Activated CD8-positive, alpha-beta memory T cell treated with anti-CD3 and anti-CD28 coated beads for 1 hour (primary cell): ENCODE results near the gene SOX13.
"Not testable (repeated sequence)": the region's sequence is repeated elsewhere in the genome, so short reads cannot be mapped to it uniquely, and the experiment has no call there.

ENCODE experiments used
- DNase-seq, 2 donors: peaks; one replicate each; pipeline ENCODE4 v3.0.0-alpha.2; 2020; ENCODE audit warnings: low read depth in 1 of 2; ENCODE audit errors: extremely low read depth in 1 of 2

Gene SOX13

GRCh38 chr1:204072931-204073836, at the start of gene SOX13:
TSS of gene SOX13 (plus strand) at chr1:204073115. CDS start at chr1:204112916, 39,801 bp downstream.
- no peak for DNase-seq

GRCh38 chr1:204025917-204026707, 46.8 kb upstream of the SOX13 start:
- DNase-seq = no peak

- no peak for DNase-seq
Observed at GRCh38 chr1:204027446-204027845, 45.5 kb upstream of the SOX13 start.

- DNase-seq = no peak
Observed at GRCh38 chr1:204029016-204029415, 43.9 kb upstream of the SOX13 start.

GRCh38 chr1:204031098-204031710, 41.7 kb upstream of the SOX13 start:
- no peak for DNase-seq

GRCh38 chr1:204032642-204033235, 40.2 kb upstream of the SOX13 start:
- no peak for DNase-seq

- DNase-seq = no peak
Observed at GRCh38 chr1:204033306-204033705, 39.6 kb upstream of the SOX13 start.

- no peak for DNase-seq
Observed at GRCh38 chr1:204036882-204037655, 35.8 kb upstream of the SOX13 start.

GRCh38 chr1:204041232-204041767, 31.6 kb upstream of the SOX13 start:
- no peak for DNase-seq

- no peak for DNase-seq
Observed at GRCh38 chr1:204041803-204042505, 31.0 kb upstream of the SOX13 start.

- DNase-seq = no peak
Observed at GRCh38 chr1:204042516-204042915, 30.4 kb upstream of the SOX13 start.

- no peak for DNase-seq
Observed at GRCh38 chr1:204043680-204044079, 29.2 kb upstream of the SOX13 start.

- DNase-seq = no peak
Observed at GRCh38 chr1:204044448-204044847, 28.5 kb upstream of the SOX13 start.

GRCh38 chr1:204045430-204045829, 27.5 kb upstream of the SOX13 start:
- DNase-seq = no peak

- DNase-seq = no peak
Observed at GRCh38 chr1:204046346-204046745, 26.6 kb upstream of the SOX13 start.

- not testable (repeated sequence) for DNase-seq
Observed at GRCh38 chr1:204048796-204049195, 24.1 kb upstream of the SOX13 start.

- no peak for DNase-seq
Observed at GRCh38 chr1:204051258-204051657, 21.7 kb upstream of the SOX13 start.

- no peak for DNase-seq
Observed at GRCh38 chr1:204051718-204052117, 21.2 kb upstream of the SOX13 start.

GRCh38 chr1:204053893-204054292, 19.0 kb upstream of the SOX13 start:
- no peak for DNase-seq
